HCT116 (cell line): ENCODE data around the gene KRI1. TPM values are rescaled to one million over a fixed set of nuclear protein-coding genes. Genes with fewer than 3 reads are reported as not detected.

Source experiments
- ATAC-seq: fragments of 200-7000 bp; cut with Tn5 transposase; 2 replicates; pipeline ENCODE4 v1.9.1; 2020; ENCODE audit warnings: mild to moderate bottlenecking, moderate library complexity
- BruUV-seq: library from RNA; stranded (reverse); fragments of 400-500 nt; replicated peaks from 2 replicates; lab custom pipeline; 2021; lab: Mats Ljungman, UMichigan
- CTCF ChIA-PET: fragments of 300-600 bp; sonication (Branson Sonifier 250); formaldehyde crosslinking; loops from one replicate; lab custom pipeline; 2021; ENCODE audit warnings: antibody characterized with exemption; lab: Charles Lee
- POLR2A ChIA-PET: fragments of 300-600, 350-600 bp; sonication (Branson Sonifier 250); formaldehyde crosslinking; loops from one replicate; lab custom pipeline; 2021; ENCODE audit warnings: antibody characterized with exemption; lab: Charles Lee
- RAD21 ChIA-PET, 2 experiments: fragments of 300-600 bp; sonication (Branson Sonifier 250); formaldehyde crosslinking; loops; one replicate each; lab custom pipeline; 2023; ENCODE audit warnings: low total read pairs in 2 of 2; ENCODE audit not compliant: uncharacterized antibody in 2 of 2, unreplicated experiment in 2 of 2, low non-redundant PET in 1 of 2; lab: Charles Lee
- DNase-seq: peaks from one replicate; pipeline ENCODE4 v3.0.0-alpha.2; 2010; ENCODE audit warnings: low read depth, low spot score
- H2AFZ ChIP-seq: fragments of 200-600 bp; shearing (Covaris generic), sonication (generic); 2 replicates; pipeline ENCODE4 v1.6.1; 2017; ENCODE audit warnings: low read depth, mixed run types, mixed read lengths, antibody characterized with exemption, low read length; ENCODE audit not compliant: poor library complexity, severe bottlenecking
- H3K27ac ChIP-seq: 2 replicates; pipeline ENCODE4 v1.5.1; 2012; ENCODE audit warnings: low read depth, low read length
- H3K27me3 ChIP-seq: fragments of 200-600 bp; sonication (generic); 2 replicates; pipeline ENCODE4 v1.6.1; 2016; ENCODE audit warnings: mixed run types, low read length, mixed read lengths; ENCODE audit not compliant: insufficient read depth
- H3K36me3 ChIP-seq, 2 experiments: fragments of 200-500 bp in 1 of 2; fragments of 200-600 bp in 1 of 2; sonication (Bioruptor generic) in 1 of 2; sonication (generic) in 1 of 2; 2 replicates each; pipeline versions ENCODE4 v1.5.1 to v1.6.1; 2014 to 2016; ENCODE audit warnings: low read length in 2 of 2, inconsistent platforms in 1 of 2, mixed read lengths in 1 of 2, mixed run types in 1 of 2; ENCODE audit not compliant: insufficient read depth in 2 of 2, control insufficient read depth in 1 of 2
- H3K4me1 ChIP-seq, 2 experiments: fragments of 200-600 bp in 1 of 2; sonication (generic) in 1 of 2; 2 replicates each; pipeline versions ENCODE4 v1.5.1 to v1.6.1; 2012 to 2017; ENCODE audit warnings: low read length in 2 of 2, inconsistent platforms in 1 of 2, mild to moderate bottlenecking in 1 of 2, mixed read lengths in 1 of 2, mixed run types in 1 of 2, moderate library complexity in 1 of 2; ENCODE audit not compliant: insufficient read depth in 2 of 2, control insufficient read depth in 1 of 2
- H3K4me2 ChIP-seq: fragments of 200-600 bp; sonication (generic); 2 replicates; pipeline ENCODE4 v1.6.1; 2017; ENCODE audit warnings: mixed run types, low read length, mixed read lengths
- H3K4me3 ChIP-seq, 2 experiments: fragments of 200-600 bp in 1 of 2; sonication (generic) in 1 of 2; replicated peaks in 1 of 2; 2 replicates each; pipeline ENCODE4 v1.5.1; 2011 to 2016; ENCODE audit warnings: low read length in 2 of 2, control low read depth in 1 of 2, low read depth in 1 of 2, mild to moderate bottlenecking in 1 of 2, mixed read lengths in 1 of 2, mixed run types in 1 of 2
- H3K79me2 ChIP-seq: fragments of 200-600 bp; sonication (generic); 2 replicates; pipeline ENCODE4 v1.6.1; 2017; ENCODE audit warnings: mild to moderate bottlenecking, mixed run types, low read length, moderate library complexity, mixed read lengths; ENCODE audit not compliant: insufficient read depth
- H3K9ac ChIP-seq: fragments of 200-600 bp; sonication (generic); 2 replicates; pipeline ENCODE4 v1.6.1; 2016; ENCODE audit warnings: low read length, mixed read lengths
- H3K9me2 ChIP-seq: fragments of 200-600 bp; sonication (generic), shearing (Covaris generic); 2 replicates; pipeline ENCODE4 v1.6.1; 2017; ENCODE audit warnings: mixed run types, mild to moderate bottlenecking, moderate library complexity; ENCODE audit not compliant: insufficient read depth
- H3K9me3 ChIP-seq, 2 experiments: fragments of 200-500 bp in 1 of 2; fragments of 200-600 bp in 1 of 2; sonication (Bioruptor generic) in 1 of 2; sonication (generic) in 1 of 2; 2 replicates each; pipeline ENCODE4 v1.6.1; 2014 to 2017; ENCODE audit warnings: low read length in 2 of 2, mixed read lengths in 2 of 2, inconsistent platforms in 1 of 2, low read depth in 1 of 2, mild to moderate bottlenecking in 1 of 2, mixed run types in 1 of 2, moderate library complexity in 1 of 2; ENCODE audit not compliant: control insufficient read depth in 1 of 2, insufficient read depth in 1 of 2
- H4K20me1 ChIP-seq: fragments of 200-600 bp; sonication (generic), shearing (Covaris generic); 2 replicates; pipeline ENCODE4 v1.6.1; 2017; ENCODE audit warnings: mixed run types, mild to moderate bottlenecking, moderate library complexity; ENCODE audit not compliant: insufficient read depth
- CBX3 ChIP-seq: IDR thresholded peaks from 2 replicates; pipeline ENCODE4 v1.6.1; 2012; ENCODE audit warnings: low read depth
- CTCF ChIP-seq, 3 experiments: fragments of 200-600 bp in 1 of 3; sonication (generic) in 1 of 3; IDR thresholded peaks in 2 of 3; conservative IDR thresholded peaks in 1 of 3; 2 replicates each; pipeline ENCODE4 v1.5.1; 2012 to 2017; ENCODE audit warnings: low read depth in 2 of 3, low read length in 2 of 3, antibody characterized with exemption in 1 of 3, borderline replicate concordance in 1 of 3, control low read depth in 1 of 3, mild to moderate bottlenecking in 1 of 3, mixed read lengths in 1 of 3, mixed run types in 1 of 3, moderate library complexity in 1 of 3; ENCODE audit not compliant: insufficient read depth in 1 of 3
- EGR1 ChIP-seq: IDR thresholded peaks from 2 replicates; pipeline ENCODE4 v1.6.1; 2012; ENCODE audit warnings: low read depth
- ELF1 ChIP-seq: IDR thresholded peaks from 2 replicates; pipeline ENCODE4 v1.6.1; 2012; ENCODE audit warnings: low read depth, borderline replicate concordance
- EZH2phosphoT487 ChIP-seq: fragments of 200-600 bp; IDR thresholded peaks from 2 replicates; pipeline ENCODE4 v1.6.1; 2018; ENCODE audit warnings: antibody characterized with exemption, borderline replicate concordance
- MAX ChIP-seq: IDR thresholded peaks from 2 replicates; pipeline ENCODE4 v1.6.1; 2012
- POLR2A ChIP-seq: IDR thresholded peaks from 2 replicates; pipeline ENCODE4 v1.7.0; 2011; ENCODE audit warnings: borderline replicate concordance; ENCODE audit not compliant: insufficient read depth, insufficient read length; ENCODE audit errors: extremely low read depth
- POLR2AphosphoS5 ChIP-seq: IDR thresholded peaks from 2 replicates; pipeline ENCODE4 v1.6.1; 2011; ENCODE audit warnings: mild to moderate bottlenecking, low read depth, low read length, moderate library complexity
- SIN3A ChIP-seq: IDR thresholded peaks from 2 replicates; pipeline ENCODE4 v1.6.1; 2012; ENCODE audit warnings: low read depth
- SP1 ChIP-seq: IDR thresholded peaks from 2 replicates; pipeline ENCODE4 v1.6.1; 2012; ENCODE audit warnings: low read depth
- SRF ChIP-seq: IDR thresholded peaks from 2 replicates; pipeline ENCODE4 v1.6.1; 2012; ENCODE audit warnings: low read depth
- TCF7L2 ChIP-seq: IDR thresholded peaks from 2 replicates; pipeline ENCODE4 v1.7.0; 2011; ENCODE audit warnings: borderline replicate concordance, inconsistent platforms; ENCODE audit not compliant: insufficient read depth, insufficient read length; ENCODE audit errors: extremely low read depth
- YY1 ChIP-seq: IDR thresholded peaks from 2 replicates; pipeline ENCODE4 v1.6.1; 2011; ENCODE audit warnings: low read length, low read depth, moderate library complexity, mild to moderate bottlenecking; ENCODE audit not compliant: insufficient replicate concordance; ENCODE audit errors: extremely low read depth
- ZBTB33 ChIP-seq: IDR thresholded peaks from 2 replicates; pipeline ENCODE4 v1.6.1; 2011; ENCODE audit warnings: mild to moderate bottlenecking, low read length, moderate library complexity; ENCODE audit not compliant: insufficient replicate concordance; ENCODE audit errors: extremely low read depth
- ZFX ChIP-seq: fragments of 450-650 bp; IDR thresholded peaks from 2 replicates; pipeline ENCODE4 v1.6.1; 2017
- intact Hi-C: fragments of 100-400 bp; cut with micrococcal nuclease; formaldehyde crosslinking; loops from 2 replicates; pipeline ENCODE4 v1.10.0; 2022
- total RNA-seq: library from RNA; stranded (reverse); gene quantifications from one replicate; pipeline ENCODE4 v1.2.1, GENCODE V29; 2021; ENCODE audit not compliant: unreplicated experiment

The KRI1 gene
- total RNA-seq, 1 experiment from 2014 or later: 44.0 TPM

GRCh38 chr19:10546817-10547216 is 19.0 kb downstream of the KRI1 start:
- Histone ChIP-seq H3K9me2 (no peaks in the 10 kb centered on the region), H3K27ac (no peak overlapping the region), H3K79me2 (peaks cover 24% of the 10 kb centered on the region), H3K36me3 (peaks cover 3 to 7% of the 10 kb centered on the region in 2 experiments; a peak in 1 of 4 replicates), H3K4me1 (peaks cover 10 to 18% of the 10 kb centered on the region in 2 experiments; a peak in 3 of 4 replicates), H3K27me3 (no peaks in the 10 kb centered on the region), H3K4me3 (no peak overlapping the region), H3K9ac (no peak overlapping the region), H3K4me2 (no peak overlapping the region), H4K20me1 (no peaks in the 10 kb centered on the region), H3K9me3 (no peaks in the 10 kb centered on the region), H2AFZ (no peak overlapping the region)
- ATAC-seq (no peak), DNase-seq (no peak)
- TSS peak; percentile 40 for BruUV-seq
- RAD21 ChIA-PET: no interaction called here
- TF ChIP-seq ELF1 (no peak), SIN3A (no peak), YY1 (no peak), POLR2AphosphoS5 (no peak), POLR2A (no peak), EZH2phosphoT487 (no peak), TCF7L2 (no peak), SP1 (no peak), CTCF (IDR thresholded peaks at IDR 0.05 in 2 of 3, conservative IDR thresholded peaks at IDR 0.05 in 1 of 3; ENCODE audit: borderline replicate concordance in 1 of 3, insufficient read depth in 1 of 3, low read depth in 2 of 3, low read length in 2 of 3) (no peak), EGR1 (no peak), ZBTB33 (no peak), ZFX (no peak), MAX (no peak), SRF (no peak), CBX3 (no peak)
- POLR2A ChIA-PET: no interaction called here
- CTCF ChIA-PET: no interaction called here
- intact Hi-C loops: no loop called here
